Measurements from ENCODE around the gene KIAA0513. TPM values are rescaled to one million over a fixed set of nuclear protein-coding genes. Genes with fewer than 3 reads are reported as not detected.

Gene KIAA0513
- total RNA-seq, 1 experiment from 2014 or later = 12.4 TPM

DNA sequence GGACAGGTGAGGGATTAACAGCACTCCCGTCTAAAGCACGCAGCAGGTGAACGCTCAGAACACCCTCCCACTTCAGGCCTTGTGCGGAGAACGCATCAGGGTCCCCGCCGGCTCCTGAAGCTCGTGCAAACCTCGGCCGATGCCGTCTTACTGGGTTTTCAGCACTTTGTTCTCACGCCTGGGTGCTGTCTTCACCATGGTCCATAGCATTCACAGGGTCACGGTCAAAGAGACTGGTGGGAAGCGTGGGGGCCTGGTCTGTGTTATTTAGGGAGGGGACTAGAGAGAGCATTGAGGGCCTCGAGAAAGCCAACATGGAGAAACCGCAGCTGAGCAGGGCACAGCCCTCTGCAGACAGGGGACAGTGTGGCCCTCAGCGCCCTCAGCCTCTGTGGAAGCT lies 58.1 kb downstream of the KIAA0513 start:
- Mint-ChIP-seq H3K27me3 (ENCODE audit: unreplicated experiment) (no peaks in the 10 kb centered on the region), H3K4me1 (ENCODE audit: low read depth, unreplicated experiment) (peaks cover 9% of the 10 kb centered on the region), H3K36me3 (ENCODE audit: insufficient read depth, unreplicated experiment) (no peaks in the 10 kb centered on the region), H3K27ac (ENCODE audit: unreplicated experiment) (no peak overlapping the region), H3K4me3 (ENCODE audit: low read depth, unreplicated experiment) (no peak overlapping the region), H3K9me3 (ENCODE audit: low read depth, unreplicated experiment) (no peaks in the 10 kb centered on the region)
- CTCF ChIA-PET = interaction anchor here (1.9 kb wide), 1 partner anchor 91 kb away, joined by 12 read pairs; no protein-coding TSS in a partner anchor
- intact Hi-C loops (cut with micrococcal nuclease; ENCODE audit: unreplicated experiment) = loop anchor here (1.0 to 5.0 kb wide), 3 partner anchors 73 to 160 kb away; partner anchors contain the start of gene ZDHHC7
- no peak for DNase-seq
- TF ChIP-seq CTCF (IDR thresholded peaks at IDR 0.05; ENCODE audit: unreplicated experiment) = no peak
- BruUV-seq (replicated peaks) = no TSS peak

- Mint-ChIP-seq H3K27ac (ENCODE audit: unreplicated experiment) (no peak overlapping the region), H3K4me1 (ENCODE audit: low read depth, unreplicated experiment) (peaks cover 9% of the 10 kb centered on the region), H3K4me3 (ENCODE audit: low read depth, unreplicated experiment) (no peak overlapping the region), H3K36me3 (ENCODE audit: insufficient read depth, unreplicated experiment) (no peaks in the 10 kb centered on the region), H3K9me3 (ENCODE audit: low read depth, unreplicated experiment) (no peaks in the 10 kb centered on the region), H3K27me3 (ENCODE audit: unreplicated experiment) (no peaks in the 10 kb centered on the region)
- BruUV-seq (replicated peaks) = no TSS peak
- intact Hi-C loops (cut with micrococcal nuclease; ENCODE audit: unreplicated experiment) = loop anchor here (1.0 to 5.0 kb wide), 3 partner anchors 74 to 161 kb away; partner anchors contain the start of gene ZDHHC7
- peak; percentile 82 for DNase-seq
- peak; percentile 89 for TF ChIP-seq CTCF (IDR thresholded peaks at IDR 0.05; ENCODE audit: unreplicated experiment)
- CTCF ChIA-PET = interaction anchor here (0.6 to 1.9 kb wide), 16 partner anchors 9 to 332 kb away, joined by 3 to 12 read pairs (median 5); partner anchors contain the start of gene KIAA0513
Measured at GRCh38 chr16:85086347-85087291, 59.0 kb downstream of the KIAA0513 start.

- Mint-ChIP-seq H3K27ac (ENCODE audit: unreplicated experiment) (no peak overlapping the region), H3K9me3 (ENCODE audit: low read depth, unreplicated experiment) (no peaks in the 10 kb centered on the region), H3K4me1 (ENCODE audit: low read depth, unreplicated experiment) (peaks cover 9% of the 10 kb centered on the region), H3K27me3 (ENCODE audit: unreplicated experiment) (peaks cover 10% of the 10 kb centered on the region), H3K4me3 (ENCODE audit: low read depth, unreplicated experiment) (no peak overlapping the region), H3K36me3 (ENCODE audit: insufficient read depth, unreplicated experiment) (no peaks in the 10 kb centered on the region)
- BruUV-seq (replicated peaks) = no TSS peak
- CTCF ChIA-PET = interaction anchor here (1.9 kb wide), 1 partner anchor 94 kb away, joined by 12 read pairs; no protein-coding TSS in a partner anchor
- intact Hi-C loops (cut with micrococcal nuclease; ENCODE audit: unreplicated experiment) = loop anchor here (5.0 kb wide), 1 partner anchor 76 kb away; the partner anchor contains the start of gene ZDHHC7
- TF ChIP-seq CTCF (IDR thresholded peaks at IDR 0.05; ENCODE audit: unreplicated experiment) = no peak
- DNase-seq = no peak
Measured at GRCh38 chr16:85087899-85088569, 60.4 kb downstream of the KIAA0513 start.

DNA sequence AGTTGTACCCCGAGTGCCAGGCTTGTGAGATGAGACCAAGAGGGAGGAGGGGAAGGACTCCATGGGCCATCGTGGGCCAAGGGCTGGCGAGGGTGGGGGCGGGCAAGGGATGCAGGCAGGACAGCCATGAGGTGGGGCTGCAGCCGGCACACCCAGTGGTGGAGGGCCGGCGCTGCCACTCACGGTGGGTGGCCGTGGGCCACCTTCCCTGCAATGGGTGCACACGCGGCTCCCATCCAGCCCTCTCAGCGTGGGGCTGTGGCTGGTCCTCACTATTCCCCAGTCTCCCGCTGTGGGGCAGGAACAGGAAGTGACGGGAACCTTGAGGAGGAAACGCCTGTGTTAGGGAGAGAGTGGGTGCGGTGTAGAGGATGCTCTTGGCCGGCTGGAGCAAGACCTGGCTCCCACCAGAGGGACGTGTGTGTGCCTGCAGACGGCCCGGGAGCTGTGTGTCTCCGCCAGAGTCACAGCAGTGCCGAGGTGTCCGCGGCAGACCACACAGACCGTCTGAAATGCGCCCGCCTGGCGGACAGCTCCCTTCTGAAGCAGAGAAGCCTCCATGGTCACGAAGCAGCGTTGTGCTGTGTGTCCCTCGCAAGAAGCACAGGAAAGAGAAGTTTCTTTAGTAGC lies 61.1 kb downstream of the KIAA0513 start:
- Mint-ChIP-seq H3K27ac (ENCODE audit: unreplicated experiment) (no peak overlapping the region), H3K4me1 (ENCODE audit: low read depth, unreplicated experiment) (peaks cover 11% of the 10 kb centered on the region), H3K9me3 (ENCODE audit: low read depth, unreplicated experiment) (no peaks in the 10 kb centered on the region), H3K27me3 (ENCODE audit: unreplicated experiment) (peaks cover 16% of the 10 kb centered on the region), H3K36me3 (ENCODE audit: insufficient read depth, unreplicated experiment) (no peaks in the 10 kb centered on the region), H3K4me3 (ENCODE audit: low read depth, unreplicated experiment) (no peak overlapping the region)
- intact Hi-C loops (cut with micrococcal nuclease; ENCODE audit: unreplicated experiment) = loop anchor here (5.0 kb wide), 1 partner anchor 76 kb away; the partner anchor contains the start of gene ZDHHC7
- CTCF ChIA-PET = no interaction called here
- no TSS peak for BruUV-seq (replicated peaks)
- no peak for TF ChIP-seq CTCF (IDR thresholded peaks at IDR 0.05; ENCODE audit: unreplicated experiment)
- DNase-seq = no peak

Measured in Calu3 (cell line).